Measurements from ENCODE around the gene PRPF38B.

- TF ChIP-seq RFX5 (IDR thresholded peaks at IDR 0.05; ENCODE audit: low read depth, low read length): no peak
- no peak for TF ChIP-seq CTCF (conservative IDR thresholded peaks at IDR 0.05; ENCODE audit: low read depth, low read length)
- no peak for TF ChIP-seq POLR2A (IDR thresholded peaks at IDR 0.05; ENCODE audit: low read depth, low read length)
- TF ChIP-seq CEBPB (IDR thresholded peaks at IDR 0.05; ENCODE audit: low read depth, low read length): no peak
- TF ChIP-seq RAD21 (IDR thresholded peaks at IDR 0.05; ENCODE audit: low read length): no peak
- no peak for TF ChIP-seq SMC3 (IDR thresholded peaks at IDR 0.05; ENCODE audit: low read depth, low read length)
- TF ChIP-seq RCOR1 (IDR thresholded peaks at IDR 0.05; ENCODE audit: insufficient replicate concordance, low read length): no peak
- no peak for TF ChIP-seq CHD1 (IDR thresholded peaks at IDR 0.05; ENCODE audit: low read depth, low read length)
- TF ChIP-seq USF2 (IDR thresholded peaks at IDR 0.05; ENCODE audit: low read depth, low read length): no peak
Observed at GRCh38 chr1:108644984-108645383, 47.1 kb upstream of the PRPF38B start.

Data from IMR-90 (cell line).